Esophagus muscularis mucosa (tissue), 4 donors: Measurements from ENCODE around the gene TAF1C. TPM values are rescaled to one million over a fixed set of nuclear protein-coding genes. Genes with fewer than 3 reads are reported as not detected.

Experiments
- DNase-seq: peaks from one replicate; pipeline ENCODE4 v3.0.0-alpha.2; 2017; ENCODE audit errors: extremely low spot score
- H3K27ac ChIP-seq, 4 donors: fragments of 200-600 bp; sonication (generic); replicated peaks in 1 of 4; 1 replicate in 3 of 4; 2 replicates in 1 of 4; pipeline ENCODE4 v1.5.1; 2016 to 2019; ENCODE audit warnings: mild to moderate bottlenecking in 1 of 4
- H3K27me3 ChIP-seq, 4 donors: fragments of 200-600 bp; sonication (generic); one replicate each; pipeline versions ENCODE4 v1.5.1 to v1.6.0; 2016 to 2019
- H3K36me3 ChIP-seq, 4 donors: fragments of 200-600 bp; sonication (generic); one replicate each; pipeline ENCODE4 v1.5.1; 2016 to 2019
- H3K4me1 ChIP-seq, 4 donors: fragments of 200-600 bp; sonication (generic); one replicate each; pipeline ENCODE4 v1.5.1; 2016 to 2019
- H3K4me3 ChIP-seq, 4 donors: fragments of 200-600 bp; sonication (generic); 1 replicate in 2 of 4; 2 replicates in 2 of 4; pipeline ENCODE4 v1.5.1; 2016 to 2019; ENCODE audit warnings: mild to moderate bottlenecking in 4 of 4, moderate library complexity in 1 of 4
- H3K9me3 ChIP-seq, 4 donors: fragments of 200-600 bp; sonication (generic); 1 replicate in 3 of 4; 2 replicates in 1 of 4; pipeline ENCODE4 v1.5.1; 2016 to 2019
- EP300 ChIP-seq: sonication (generic); formaldehyde crosslinking; IDR thresholded peaks from one replicate; pipeline ENCODE4 v1.6.1; 2017; ENCODE audit warnings: antibody characterized with exemption
- POLR2A ChIP-seq: fragments of 450-650 bp; IDR thresholded peaks from one replicate; pipeline ENCODE4 v1.6.1; 2017; ENCODE audit warnings: antibody characterized with exemption, moderate library complexity, mild to moderate bottlenecking, low read depth
- POLR2AphosphoS5 ChIP-seq, 2 donors: sonication (generic); formaldehyde crosslinking; IDR thresholded peaks; one replicate each; pipeline ENCODE4 v1.6.1; 2017; ENCODE audit warnings: antibody characterized with exemption in 2 of 2
- WGBS: methylation state at CpG from one replicate; pipeline ENCODE4 v1.1.5; 2018; 5-methylcytosine and 5-hydroxymethylcytosine counted together
- intact Hi-C: fragments of 100-400 bp; cut with DNase I; formaldehyde crosslinking; loops from one replicate; pipeline ENCODE4 v1.15.1; 2023
- total RNA-seq, 4 donors: library from RNA; depleted of rRNA; stranded (reverse); fragments of >200 nt; gene quantifications; one replicate each; pipeline versions ENCODE4 v1.1.0 to v1.2.1, GENCODE V29; 2016
- TF ChIP-seq, protein P1 (sequence below), 3 experiments: fragments of 200-600 bp in 2 of 3; fragments of 450-650 bp in 1 of 3; sonication (generic) in 2 of 3; IDR thresholded peaks; one replicate each; pipeline ENCODE4 v1.5.1; 2017 to 2019; ENCODE audit warnings: antibody characterized with exemption in 3 of 3, mild to moderate bottlenecking in 2 of 3, moderate library complexity in 1 of 3

Gene TAF1C
- total RNA-seq, 4 donors from 2014 or later: 15.6 to 39.6 (median 21.8) TPM

DNA sequence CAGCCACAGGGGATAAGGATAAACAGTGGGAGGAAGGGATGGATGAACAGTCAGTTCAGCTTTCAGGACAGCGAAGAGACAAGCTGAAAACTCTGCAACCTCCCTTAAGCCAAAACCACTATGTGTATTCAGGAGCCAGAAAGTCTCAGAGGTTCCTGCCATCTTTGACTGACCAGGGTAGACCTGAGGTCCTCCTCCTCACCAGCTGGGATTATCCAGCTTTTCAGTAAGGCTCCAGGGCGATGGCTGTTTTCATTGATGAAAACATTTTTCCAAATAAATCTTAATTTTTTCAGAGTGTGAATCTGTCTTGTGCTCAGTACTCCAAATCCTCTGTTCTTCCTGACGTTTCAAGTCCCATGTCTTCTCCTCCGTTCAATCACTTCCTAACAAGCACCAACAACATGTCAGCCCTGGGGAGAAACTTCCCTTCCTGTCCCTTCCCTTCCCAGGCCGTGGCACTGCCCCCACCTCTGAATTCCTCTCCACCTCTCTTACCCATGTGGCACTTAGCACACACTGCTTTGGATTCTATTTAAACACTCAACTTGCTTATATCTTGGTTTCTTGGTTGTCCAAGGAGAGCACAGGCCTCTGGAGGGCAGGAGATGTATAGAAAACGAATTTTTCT lies 47.1 kb downstream of the TAF1C start:
- no peak overlapping the region for H3K4me3 ChIP-seq

DNA sequence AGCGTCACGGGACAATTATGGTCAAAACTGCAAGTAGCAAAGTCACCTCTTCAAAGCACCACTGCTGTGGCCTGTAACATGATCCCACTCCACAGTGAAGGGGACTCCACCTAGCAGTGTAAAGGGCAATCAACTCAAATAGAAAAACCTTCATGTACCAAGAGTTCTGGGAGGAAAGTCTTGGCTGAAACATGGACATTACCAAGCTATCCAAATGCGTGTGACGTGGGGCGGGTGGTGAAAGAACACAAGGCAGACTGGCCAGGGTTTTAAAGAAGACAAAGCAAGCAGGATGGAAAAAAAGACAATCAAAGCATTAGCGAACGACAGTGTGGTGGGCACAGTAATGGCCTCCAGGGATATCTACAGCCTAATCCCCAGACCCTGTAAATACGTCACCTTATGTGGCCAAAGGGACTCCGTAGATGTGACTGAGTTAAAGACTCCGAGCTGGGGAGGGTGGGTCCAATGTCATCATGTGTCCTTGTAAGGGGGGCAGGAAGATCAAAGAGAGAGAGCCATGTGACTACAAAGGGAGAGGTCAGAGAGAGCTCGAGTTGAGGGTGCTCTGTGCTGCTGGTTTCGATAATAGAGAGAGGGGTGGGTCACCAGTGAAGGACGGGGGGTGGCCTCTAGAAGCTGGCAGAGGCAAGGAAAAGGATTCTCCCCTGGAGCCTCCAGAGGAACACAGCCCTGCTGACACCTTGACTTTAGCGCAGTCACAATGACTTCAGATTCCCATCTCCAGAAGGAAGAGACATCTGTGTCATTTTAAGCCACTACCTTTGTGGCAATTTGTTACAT lies 47.8 kb downstream of the TAF1C start:
- intact Hi-C loops: no loop called here
- Histone ChIP-seq H3K27me3 (no peaks in the 10 kb centered on the region), H3K4me1 (peaks cover 3 to 13% (median 8%) of the 10 kb centered on the region in 4 donors), H3K27ac (no peak overlapping the region), H3K9me3 (no peaks in the 10 kb centered on the region), H3K36me3 (no peaks in the 10 kb centered on the region), H3K4me3 (no peak overlapping the region)
- 78% methylated on average over 14 of the region's 14 CpGs for WGBS
- TF ChIP-seq POLR2A (no peak), POLR2AphosphoS5 (IDR thresholded peaks at IDR 0.05) (no peak), EP300 (no peak)
- TF ChIP-seq, protein P1, sequence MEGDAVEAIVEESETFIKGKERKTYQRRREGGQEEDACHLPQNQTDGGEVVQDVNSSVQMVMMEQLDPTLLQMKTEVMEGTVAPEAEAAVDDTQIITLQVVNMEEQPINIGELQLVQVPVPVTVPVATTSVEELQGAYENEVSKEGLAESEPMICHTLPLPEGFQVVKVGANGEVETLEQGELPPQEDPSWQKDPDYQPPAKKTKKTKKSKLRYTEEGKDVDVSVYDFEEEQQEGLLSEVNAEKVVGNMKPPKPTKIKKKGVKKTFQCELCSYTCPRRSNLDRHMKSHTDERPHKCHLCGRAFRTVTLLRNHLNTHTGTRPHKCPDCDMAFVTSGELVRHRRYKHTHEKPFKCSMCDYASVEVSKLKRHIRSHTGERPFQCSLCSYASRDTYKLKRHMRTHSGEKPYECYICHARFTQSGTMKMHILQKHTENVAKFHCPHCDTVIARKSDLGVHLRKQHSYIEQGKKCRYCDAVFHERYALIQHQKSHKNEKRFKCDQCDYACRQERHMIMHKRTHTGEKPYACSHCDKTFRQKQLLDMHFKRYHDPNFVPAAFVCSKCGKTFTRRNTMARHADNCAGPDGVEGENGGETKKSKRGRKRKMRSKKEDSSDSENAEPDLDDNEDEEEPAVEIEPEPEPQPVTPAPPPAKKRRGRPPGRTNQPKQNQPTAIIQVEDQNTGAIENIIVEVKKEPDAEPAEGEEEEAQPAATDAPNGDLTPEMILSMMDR (IDR thresholded peaks at IDR 0.05): no peak
- no peak for DNase-seq

More for the DNA sequence above, 47.1 kb downstream of the TAF1C start:
- intact Hi-C loops: no loop called here
- H3K4me1 ChIP-seq: peaks cover 3 to 19% (median 12%) of the 10 kb centered on the region in 4 donors
- no peak overlapping the region for H3K27ac ChIP-seq
- WGBS: 79% methylated on average over 6 of the region's 6 CpGs
- H3K9me3 ChIP-seq: no peaks in the 10 kb centered on the region
- DNase-seq: no peak
- no peaks in the 10 kb centered on the region for H3K27me3 ChIP-seq
- TF ChIP-seq, protein P1 (IDR thresholded peaks at IDR 0.05): no peak
- no peak for TF ChIP-seq POLR2AphosphoS5 (IDR thresholded peaks at IDR 0.05)
- TF ChIP-seq POLR2A: no peak
- TF ChIP-seq EP300: no peak
- no peaks in the 10 kb centered on the region for H3K36me3 ChIP-seq

DNA sequence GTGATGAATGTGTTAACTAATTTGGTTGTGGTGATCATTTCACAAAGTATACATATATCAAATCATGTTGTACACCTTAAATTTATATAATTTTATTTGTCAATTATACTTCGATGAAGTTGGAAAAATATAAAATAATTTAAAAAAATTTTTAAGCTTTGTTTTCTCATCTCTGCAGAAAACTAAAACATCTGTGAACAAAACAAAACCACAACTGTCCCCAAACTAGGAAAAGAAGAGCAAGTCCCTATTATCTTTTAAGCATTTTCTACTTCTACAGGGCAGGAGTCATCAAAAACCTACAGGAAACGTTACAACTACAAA lies 48.4 kb downstream of the TAF1C start:
- Histone ChIP-seq H3K27me3 (no peaks in the 10 kb centered on the region), H3K9me3 (no peaks in the 10 kb centered on the region), H3K27ac (no peak overlapping the region), H3K36me3 (no peaks in the 10 kb centered on the region), H3K4me3 (no peak overlapping the region), H3K4me1 (peaks cover 2 to 8% (median 4%) of the 10 kb centered on the region in 4 donors)
- TF ChIP-seq, protein P1 (IDR thresholded peaks at IDR 0.05): no peak
- TF ChIP-seq POLR2A (no peak), EP300 (no peak), POLR2AphosphoS5 (IDR thresholded peaks at IDR 0.05) (no peak)
- DNase-seq: no peak
- intact Hi-C loops: no loop called here
- 64% methylated on average over 2 of the region's 2 CpGs for WGBS

DNA sequence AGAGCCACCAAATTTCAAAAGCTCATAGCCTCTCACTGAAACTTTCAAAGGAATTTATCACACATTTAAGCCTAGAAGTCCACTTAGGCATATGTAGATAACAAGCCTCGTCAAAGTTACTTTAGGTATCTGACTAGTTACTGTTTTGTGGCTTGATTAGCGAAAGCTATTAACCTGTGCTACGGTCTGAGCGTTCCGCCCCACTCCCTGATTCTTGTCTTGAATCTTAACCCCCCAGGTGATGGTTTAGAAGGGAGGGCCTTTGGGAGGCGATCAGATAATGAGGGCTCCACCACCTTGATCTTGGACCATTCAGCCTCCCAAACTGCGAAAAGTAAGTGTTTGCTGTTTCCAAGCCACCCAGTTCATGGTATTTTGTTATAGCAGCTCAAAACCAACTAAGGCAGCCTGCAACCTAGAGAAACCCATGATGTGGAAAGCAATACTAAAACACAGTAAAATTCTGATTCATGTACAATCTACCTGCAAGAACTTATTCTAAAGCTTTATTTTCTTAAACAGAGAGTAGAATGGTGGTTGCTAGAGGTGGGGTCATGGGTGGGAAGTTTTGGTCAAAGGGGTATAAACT lies 49.0 kb downstream of the TAF1C start:
- Histone ChIP-seq H3K36me3 (no peaks in the 10 kb centered on the region), H3K9me3 (no peaks in the 10 kb centered on the region), H3K4me1 (peaks cover 0 to 7% (median 2%) of the 10 kb centered on the region in 4 donors), H3K4me3 (no peak overlapping the region), H3K27me3 (no peaks in the 10 kb centered on the region), H3K27ac (no peak overlapping the region)
- intact Hi-C loops: no loop called here
- TF ChIP-seq, protein P1 (IDR thresholded peaks at IDR 0.05): no peak
- TF ChIP-seq EP300 (no peak), POLR2AphosphoS5 (IDR thresholded peaks at IDR 0.05) (no peak), POLR2A (no peak)
- 95% methylated on average over 7 of the region's 7 CpGs for WGBS
- DNase-seq: no peak
